Vagina (tissue), 2 donors: ENCODE data around the gene TDG.

ENCODE experiments used
- CTCF ChIP-seq, 3 experiments: fragments of 450-650 bp in 2 of 3; fragments of 200-600 bp in 1 of 3; sonication (generic) in 1 of 3; IDR thresholded peaks; one replicate each; pipeline ENCODE4 v1.5.1; 2017 to 2019; ENCODE audit warnings: antibody characterized with exemption in 3 of 3, mild to moderate bottlenecking in 2 of 3, moderate library complexity in 2 of 3
- POLR2A ChIP-seq, 2 donors: fragments of 450-650 bp; IDR thresholded peaks; one replicate each; pipeline ENCODE4 v1.6.1; 2017; ENCODE audit warnings: antibody characterized with exemption in 2 of 2, mild to moderate bottlenecking in 2 of 2, moderate library complexity in 2 of 2

GRCh38 chr12:103973909-103974308, 8.2 kb downstream of the TDG start:
- no peak for TF ChIP-seq POLR2A (IDR thresholded peaks at IDR 0.05)
- TF ChIP-seq CTCF (IDR thresholded peaks at IDR 0.05) = no peak
